ENCODE data around the gene CNTN4. TPM values are rescaled to one million over a fixed set of nuclear protein-coding genes. Genes with fewer than 3 reads are reported as not detected.

The CNTN4 gene
- total and polyA plus RNA-seq, 8 donors: 2.5 to 10.8 (median 5.1) TPM

- no peaks in the 10 kb centered on the region for H3K4me1 ChIP-seq
- intact Hi-C loops (cut with DNase I): no loop called here
- no peaks in the 10 kb centered on the region for H3K36me3 ChIP-seq
- H3K9me3 ChIP-seq: no peaks in the 10 kb centered on the region
- peak in 2 of 4 donors; percentile 86 to 92 for ATAC-seq
- H3K27ac ChIP-seq: no peak overlapping the region
- H3K4me3 ChIP-seq: no peak overlapping the region
- H3K27me3 ChIP-seq: no peaks in the 10 kb centered on the region
- TF ChIP-seq CTCF (IDR thresholded peaks at IDR 0.05): no peak
- DNase-seq: no peak
- no peak for FAIRE-seq
- WGBS, 2 donors: 30 to 31% methylated on average over 3 of the region's 3 CpGs
Measured at GRCh38 chr3:2334921-2335320, 236.3 kb downstream of the CNTN4 start.

GRCh38 chr3:2343031-2343682 is 244.5 kb downstream of the CNTN4 start:
- Histone ChIP-seq H3K4me3 (no peak overlapping the region), H3K27me3 (no peaks in the 10 kb centered on the region), H3K27ac (no peak overlapping the region), H3K9me3 (no peaks in the 10 kb centered on the region), H3K36me3 (no peaks in the 10 kb centered on the region), H3K4me1 (no peaks in the 10 kb centered on the region)
- TF ChIP-seq CTCF (IDR thresholded peaks at IDR 0.05): no peak
- intact Hi-C loops (cut with DNase I): no loop called here
- ATAC-seq: no peak
- WGBS, 2 donors: 69 to 80% methylated on average over 5 of the region's 5 CpGs
- no peak for DNase-seq
- FAIRE-seq: no peak

GRCh38 chr3:2352134-2352762 is 253.6 kb downstream of the CNTN4 start:
- Histone ChIP-seq H3K36me3 (no peaks in the 10 kb centered on the region), H3K27ac (no peak overlapping the region), H3K4me3 (no peak overlapping the region), H3K27me3 (no peaks in the 10 kb centered on the region), H3K4me1 (no peaks in the 10 kb centered on the region), H3K9me3 (no peaks in the 10 kb centered on the region)
- WGBS, 2 donors: 84 to 95% methylated on average over 26 to 28 of the region's 28 CpGs
- TF ChIP-seq CTCF (IDR thresholded peaks at IDR 0.05): no peak
- DNase-seq: peak in 2 of 6 donors; percentile 12 to 53
- no peak for FAIRE-seq
- no peak for ATAC-seq
- intact Hi-C loops (cut with DNase I): no loop called here

GRCh38 chr3:2354702-2355101 is 256.0 kb downstream of the CNTN4 start:
- DNase-seq (no peak), FAIRE-seq (no peak), ATAC-seq (peak in 3 of 4 donors; percentile 78 to 89 (median 81))
- TF ChIP-seq CTCF (IDR thresholded peaks at IDR 0.05): no peak
- Histone ChIP-seq H3K27ac (no peak overlapping the region), H3K9me3 (no peaks in the 10 kb centered on the region), H3K27me3 (no peaks in the 10 kb centered on the region), H3K4me3 (no peak overlapping the region), H3K36me3 (no peaks in the 10 kb centered on the region), H3K4me1 (no peaks in the 10 kb centered on the region)
- intact Hi-C loops (cut with DNase I): no loop called here
- 4 to 11% methylated on average over 1 of the region's 1 CpG for WGBS, 2 donors
